Mesenchymal stem cell (in vitro differentiated cells and primary cell): ENCODE results near the gene SLU7.
A peak's percentile ranks its signal among the peaks of the same experiment; 100 is the strongest.

Experiments used
- DNase-seq: peaks from one replicate; pipeline ENCODE4 v3.0.0-alpha.2; 2013
- H2AFZ ChIP-seq: one replicate; pipeline ENCODE4 v1.6.1; 2013; ENCODE audit warnings: low read depth, mild to moderate bottlenecking, control low read depth, inconsistent platforms, low read length, moderate library complexity
- H2AK5ac ChIP-seq: 2 replicates; pipeline ENCODE4 v1.6.1; 2013; ENCODE audit warnings: low read length, moderate library complexity, mild to moderate bottlenecking, inconsistent platforms; ENCODE audit not compliant: severe bottlenecking
- H2BK120ac ChIP-seq: one replicate; pipeline ENCODE4 v1.6.1; 2013; ENCODE audit warnings: low read depth, mild to moderate bottlenecking, inconsistent platforms, low read length, moderate library complexity
- H2BK12ac ChIP-seq, 2 experiments: one replicate each; pipeline ENCODE4 v1.6.1; 2013; ENCODE audit warnings: inconsistent platforms in 2 of 2, low read length in 2 of 2, mild to moderate bottlenecking in 2 of 2, moderate library complexity in 2 of 2, control low read depth in 1 of 2
- H2BK15ac ChIP-seq: one replicate; pipeline ENCODE4 v1.6.1; 2013; ENCODE audit warnings: mild to moderate bottlenecking, low read depth, inconsistent platforms; ENCODE audit not compliant: poor library complexity, severe bottlenecking
- H2BK5ac ChIP-seq: 2 replicates; pipeline ENCODE4 v1.6.1; 2013; ENCODE audit warnings: low read depth, mild to moderate bottlenecking, low read length, control low read depth, inconsistent platforms; ENCODE audit not compliant: poor library complexity, severe bottlenecking
- H3K14ac ChIP-seq, 2 experiments: one replicate each; pipeline ENCODE4 v1.6.1; 2013; ENCODE audit warnings: inconsistent platforms in 2 of 2, low read length in 2 of 2, control low read depth in 1 of 2, mild to moderate bottlenecking in 1 of 2, moderate library complexity in 1 of 2
- H3K18ac ChIP-seq, 2 experiments: one replicate each; pipeline ENCODE4 v1.6.1; 2013; ENCODE audit warnings: inconsistent platforms in 2 of 2, low read length in 2 of 2, control low read depth in 1 of 2, low read depth in 1 of 2, mild to moderate bottlenecking in 1 of 2
- H3K23ac ChIP-seq, 2 experiments: one replicate each; pipeline ENCODE4 v1.6.1; 2013; ENCODE audit warnings: inconsistent platforms in 2 of 2, low read length in 2 of 2, mild to moderate bottlenecking in 2 of 2, moderate library complexity in 2 of 2, control low read depth in 1 of 2
- H3K27ac ChIP-seq: 2 replicates; pipeline ENCODE4 v1.5.1; 2013; ENCODE audit warnings: mild to moderate bottlenecking, moderate library complexity, low read length, control low read depth, inconsistent platforms; ENCODE audit not compliant: poor library complexity, severe bottlenecking
- H3K27me3 ChIP-seq, 2 experiments: 2 replicates each; pipeline versions ENCODE4 v1.6.1 to v1.7.0; 2013; ENCODE audit warnings: low read length in 2 of 2, mild to moderate bottlenecking in 2 of 2, moderate library complexity in 2 of 2, control low read depth in 1 of 2, inconsistent platforms in 1 of 2; ENCODE audit not compliant: control insufficient read depth in 1 of 2, insufficient read depth in 1 of 2
- H3K36me3 ChIP-seq, 2 experiments: 2 replicates each; pipeline versions ENCODE4 v1.6.1 to v1.7.0; 2013; ENCODE audit warnings: low read length in 2 of 2, control low read depth in 1 of 2, inconsistent platforms in 1 of 2, low read depth in 1 of 2, mild to moderate bottlenecking in 1 of 2; ENCODE audit not compliant: insufficient read depth in 2 of 2, control insufficient read depth in 1 of 2
- H3K4ac ChIP-seq, 2 experiments: one replicate each; pipeline ENCODE4 v1.6.1; 2013; ENCODE audit warnings: inconsistent platforms in 2 of 2, low read length in 2 of 2, mild to moderate bottlenecking in 2 of 2, moderate library complexity in 2 of 2, control low read depth in 1 of 2, low read depth in 1 of 2
- H3K4me1 ChIP-seq: 2 replicates; pipeline ENCODE4 v1.6.1; 2013; ENCODE audit warnings: low read depth, low read length, control low read depth; ENCODE audit not compliant: control insufficient read depth, insufficient read depth
- H3K4me2 ChIP-seq: 2 replicates; pipeline ENCODE4 v1.6.1; 2013; ENCODE audit warnings: low read length, mild to moderate bottlenecking, inconsistent platforms; ENCODE audit not compliant: poor library complexity, severe bottlenecking
- H3K4me3 ChIP-seq, 2 experiments: 2 replicates each; pipeline versions ENCODE4 v1.5.1 to v1.7.0; 2013; ENCODE audit warnings: low read length in 2 of 2, mild to moderate bottlenecking in 2 of 2, control low read depth in 1 of 2, low read depth in 1 of 2; ENCODE audit not compliant: insufficient read depth in 1 of 2
- H3K79me1 ChIP-seq: replicated peaks from 2 replicates; pipeline ENCODE4 v1.6.1; 2013; ENCODE audit warnings: mild to moderate bottlenecking, control low read depth, low read length, inconsistent platforms; ENCODE audit not compliant: poor library complexity, severe bottlenecking
- H3K9ac ChIP-seq: 2 replicates; pipeline ENCODE4 v1.7.0; 2013; ENCODE audit warnings: mild to moderate bottlenecking, low read length, moderate library complexity
- H3K9me3 ChIP-seq: 2 replicates; pipeline ENCODE4 v1.7.0; 2013; ENCODE audit warnings: mild to moderate bottlenecking, low read length; ENCODE audit not compliant: control insufficient read depth
- H4K8ac ChIP-seq: one replicate; pipeline ENCODE4 v1.6.1; 2013; ENCODE audit warnings: inconsistent platforms, mild to moderate bottlenecking, low read length, moderate library complexity
- H4K91ac ChIP-seq: one replicate; pipeline ENCODE4 v1.6.1; 2013; ENCODE audit warnings: mild to moderate bottlenecking, low read length, inconsistent platforms
- WGBS: methylation state at CpG from one replicate; pipeline ENCODE4 v1.1.7; 2013; ENCODE audit warnings: mixed read lengths; 5-methylcytosine and 5-hydroxymethylcytosine counted together

The SLU7 gene

GRCh38 chr5:160463227-160463626 lies 44.3 kb upstream of the SLU7 start:
- H3K9ac ChIP-seq = no peak overlapping the region
- H3K23ac ChIP-seq = no peak overlapping the region
- H3K27ac ChIP-seq = peak overlapping the region; percentile 17
- no peak overlapping the region for H2AK5ac ChIP-seq
- H2BK5ac ChIP-seq = no peak overlapping the region
- H2AFZ ChIP-seq = no peak overlapping the region
- no peaks in the 10 kb centered on the region for H3K36me3 ChIP-seq
- no peaks in the 10 kb centered on the region for H3K9me3 ChIP-seq
- H3K14ac ChIP-seq = no peak overlapping the region
- H2BK15ac ChIP-seq = no peak overlapping the region
- H4K91ac ChIP-seq = no peak overlapping the region
- no peak overlapping the region for H3K4me3 ChIP-seq
- no peak overlapping the region for H2BK12ac ChIP-seq
- H3K4ac ChIP-seq = no peak overlapping the region
- H3K18ac ChIP-seq = no peak overlapping the region
- H3K79me1 ChIP-seq = no peaks in the 10 kb centered on the region
- no peak overlapping the region for H4K8ac ChIP-seq
- H2BK120ac ChIP-seq = no peak overlapping the region
- peaks cover 14% of the 10 kb centered on the region for H3K4me1 ChIP-seq
- H3K27me3 ChIP-seq = no peaks in the 10 kb centered on the region
- 85% methylated on average over 2 of the region's 4 CpGs for WGBS
- no peak for DNase-seq
- H3K4me2 ChIP-seq = no peak overlapping the region

- WGBS = 100% methylated on average over 1 of the region's 2 CpGs
- no peak overlapping the region for H3K18ac ChIP-seq
- DNase-seq = no peak
Observed at GRCh38 chr5:160462167-160462566, 43.3 kb upstream of the SLU7 start.

GRCh38 chr5:160461378-160461777 lies 42.5 kb upstream of the SLU7 start:
- Histone ChIP-seq H4K91ac (no peak overlapping the region), H3K36me3 (no peaks in the 10 kb centered on the region), H3K4ac (no peak overlapping the region), H2AK5ac (peak overlapping the region; percentile 44), H3K23ac (no peak overlapping the region), H3K27ac (no peak overlapping the region), H2AFZ (no peak overlapping the region), H2BK15ac (no peak overlapping the region), H3K14ac (no peak overlapping the region), H3K4me3 (no peak overlapping the region), H3K18ac (no peak overlapping the region), H3K9me3 (no peaks in the 10 kb centered on the region), H3K79me1 (no peaks in the 10 kb centered on the region), H3K9ac (no peak overlapping the region), H2BK120ac (no peak overlapping the region), H3K27me3 (peaks cover 0 to 4% of the 10 kb centered on the region in 2 experiments), H2BK5ac (no peak overlapping the region), H3K4me1 (peaks cover 9% of the 10 kb centered on the region), H4K8ac (no peak overlapping the region), H2BK12ac (no peak overlapping the region), H3K4me2 (no peak overlapping the region)
- DNase-seq = no peak
- WGBS = 83% methylated on average over 5 of the region's 6 CpGs

More at GRCh38 chr5:160462167-160462566, 43.3 kb upstream of the SLU7 start:
- no peak overlapping the region for H3K27ac ChIP-seq
- no peak overlapping the region for H2BK5ac ChIP-seq
- no peak overlapping the region for H2AK5ac ChIP-seq
- no peak overlapping the region for H3K23ac ChIP-seq
- H3K4me3 ChIP-seq = no peak overlapping the region
- no peak overlapping the region for H2BK12ac ChIP-seq
- no peak overlapping the region for H4K8ac ChIP-seq
- no peak overlapping the region for H2BK15ac ChIP-seq
- H3K4ac ChIP-seq = no peak overlapping the region
- no peaks in the 10 kb centered on the region for H3K9me3 ChIP-seq
- no peaks in the 10 kb centered on the region for H3K79me1 ChIP-seq
- peaks cover 11% of the 10 kb centered on the region for H3K4me1 ChIP-seq
- H4K91ac ChIP-seq = no peak overlapping the region
- no peaks in the 10 kb centered on the region for H3K36me3 ChIP-seq
- H3K27me3 ChIP-seq = no peaks in the 10 kb centered on the region
- H3K9ac ChIP-seq = no peak overlapping the region
- no peak overlapping the region for H3K14ac ChIP-seq
- H2AFZ ChIP-seq = no peak overlapping the region
- no peak overlapping the region for H3K4me2 ChIP-seq
- H2BK120ac ChIP-seq = no peak overlapping the region

- DNase-seq = peak; percentile 3
- Histone ChIP-seq H3K4me2 (no peak overlapping the region), H3K9ac (no peak overlapping the region), H3K4me3 (no peak overlapping the region), H4K91ac (no peak overlapping the region), H3K23ac (no peak overlapping the region), H2AK5ac (no peak overlapping the region), H2AFZ (no peak overlapping the region), H4K8ac (no peak overlapping the region), H2BK5ac (no peak overlapping the region), H3K36me3 (no peaks in the 10 kb centered on the region), H3K4me1 (peaks cover 9% of the 10 kb centered on the region), H3K79me1 (no peaks in the 10 kb centered on the region), H2BK120ac (no peak overlapping the region), H3K14ac (no peak overlapping the region), H3K9me3 (no peaks in the 10 kb centered on the region), H2BK12ac (no peak overlapping the region), H3K18ac (no peak overlapping the region), H2BK15ac (no peak overlapping the region), H3K4ac (no peak overlapping the region), H3K27ac (peak overlapping the region; percentile 49), H3K27me3 (peaks cover 0 to 10% of the 10 kb centered on the region in 2 experiments)
- WGBS = 94% methylated on average over 3 of the region's 4 CpGs
Observed at GRCh38 chr5:160460377-160461049, 41.6 kb upstream of the SLU7 start.
